Central memory CD8-positive, alpha-beta T cell (primary cell): ENCODE measurements around the gene HAO2.

ENCODE experiments used
- ATAC-seq: fragments of 150-1000 bp; cut with Tn5 transposase; replicated peaks from 2 replicates; pipeline ENCODE4 v1.10.0; 2022; ENCODE audit warnings: mild to moderate bottlenecking, moderate FRiP score, moderate number of reproducible peaks; ENCODE audit not compliant: poor library complexity, severe bottlenecking; ENCODE audit errors: extremely low read depth
- DNase-seq, 2 donors: peaks; one replicate each; pipeline ENCODE4 v3.0.0; 2021; ENCODE audit warnings: low spot score in 2 of 2
- H3K27ac Mint-ChIP-seq: one replicate; pipeline ENCODE4 v1.8.0; 2022; ENCODE audit warnings: low read depth, mild to moderate bottlenecking, moderate library complexity, mixed read lengths
- H3K27me3 Mint-ChIP-seq: one replicate; pipeline ENCODE4 v1.8.0; 2022; ENCODE audit warnings: mixed read lengths
- H3K36me3 Mint-ChIP-seq: one replicate; pipeline ENCODE4 v1.8.0; 2022; ENCODE audit warnings: mild to moderate bottlenecking, moderate library complexity, mixed read lengths; ENCODE audit not compliant: insufficient read depth
- H3K4me1 Mint-ChIP-seq: one replicate; pipeline ENCODE4 v1.8.0; 2022; ENCODE audit warnings: mixed read lengths
- H3K4me3 Mint-ChIP-seq: one replicate; pipeline ENCODE4 v1.8.0; 2022; ENCODE audit warnings: mild to moderate bottlenecking, moderate library complexity, mixed read lengths
- H3K9me3 Mint-ChIP-seq: one replicate; pipeline ENCODE4 v1.8.0; 2022; ENCODE audit warnings: mixed read lengths

The HAO2 gene

DNA sequence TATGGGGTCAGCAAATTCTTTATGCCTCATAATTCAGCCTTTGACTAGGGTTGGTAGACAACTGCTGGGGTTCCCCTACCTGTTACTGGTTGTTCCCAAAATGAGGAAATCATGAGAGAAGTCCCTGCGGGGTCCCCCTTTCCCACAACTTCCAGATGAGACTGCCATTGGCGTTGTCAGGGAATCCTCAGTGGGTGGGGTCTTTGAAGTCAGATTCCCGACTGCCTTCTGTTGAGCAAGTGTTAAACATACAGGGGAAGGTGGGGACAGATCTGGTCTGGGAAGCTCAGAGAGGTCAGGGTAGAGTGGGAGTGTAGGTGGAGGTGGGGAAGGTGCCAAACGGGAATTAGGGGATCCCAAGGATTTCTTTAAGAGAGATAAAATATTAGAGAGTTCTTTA lies 61.1 kb downstream of the HAO2 start:
- peaks cover 43% of the 10 kb centered on the region for H3K27me3 Mint-ChIP-seq
- no peaks in the 10 kb centered on the region for H3K36me3 Mint-ChIP-seq
- no peak overlapping the region for H3K27ac Mint-ChIP-seq
- no peak for ATAC-seq
- no peaks in the 10 kb centered on the region for H3K9me3 Mint-ChIP-seq
- H3K4me1 Mint-ChIP-seq: no peaks in the 10 kb centered on the region
- DNase-seq: no peak
- H3K4me3 Mint-ChIP-seq: no peak overlapping the region

DNA sequence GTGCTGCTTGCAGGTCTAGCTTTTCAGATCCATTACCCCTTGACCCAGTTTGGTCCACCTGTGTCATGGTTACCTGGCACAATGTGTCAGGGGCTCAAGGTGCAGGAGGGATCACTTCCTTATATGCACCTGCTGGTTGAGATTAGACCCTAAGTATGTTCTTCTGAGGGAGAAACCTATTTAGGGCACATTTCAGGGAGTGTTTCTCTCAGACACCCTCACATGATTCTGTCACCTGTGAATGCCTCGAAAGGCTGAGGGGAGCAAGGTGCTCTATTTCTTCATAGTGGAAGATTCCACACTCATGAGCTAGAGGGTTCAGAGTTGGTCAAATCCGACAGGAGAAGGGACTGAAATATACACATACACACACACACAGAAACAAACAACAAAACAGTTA lies 61.9 kb downstream of the HAO2 start:
- DNase-seq: no peak
- Mint-ChIP-seq H3K27me3 (peaks cover 43% of the 10 kb centered on the region), H3K4me3 (no peak overlapping the region), H3K27ac (no peak overlapping the region), H3K4me1 (no peaks in the 10 kb centered on the region), H3K9me3 (no peaks in the 10 kb centered on the region), H3K36me3 (no peaks in the 10 kb centered on the region)
- ATAC-seq: no peak

- ATAC-seq: no peak
- DNase-seq: no peak
- H3K36me3 Mint-ChIP-seq: no peaks in the 10 kb centered on the region
- no peak overlapping the region for H3K27ac Mint-ChIP-seq
- H3K27me3 Mint-ChIP-seq: peaks cover 43% of the 10 kb centered on the region
- H3K9me3 Mint-ChIP-seq: no peaks in the 10 kb centered on the region
- H3K4me1 Mint-ChIP-seq: no peaks in the 10 kb centered on the region
- no peak overlapping the region for H3K4me3 Mint-ChIP-seq
Observed at GRCh38 chr1:119431836-119432235, 63.3 kb downstream of the HAO2 start.

GRCh38 chr1:119435052-119435451 lies 66.5 kb downstream of the HAO2 start:
- no peak for DNase-seq
- Mint-ChIP-seq H3K9me3 (no peaks in the 10 kb centered on the region), H3K4me3 (no peak overlapping the region), H3K36me3 (no peaks in the 10 kb centered on the region), H3K4me1 (no peaks in the 10 kb centered on the region), H3K27ac (no peak overlapping the region), H3K27me3 (peaks cover 35% of the 10 kb centered on the region)
- ATAC-seq: no peak

DNA sequence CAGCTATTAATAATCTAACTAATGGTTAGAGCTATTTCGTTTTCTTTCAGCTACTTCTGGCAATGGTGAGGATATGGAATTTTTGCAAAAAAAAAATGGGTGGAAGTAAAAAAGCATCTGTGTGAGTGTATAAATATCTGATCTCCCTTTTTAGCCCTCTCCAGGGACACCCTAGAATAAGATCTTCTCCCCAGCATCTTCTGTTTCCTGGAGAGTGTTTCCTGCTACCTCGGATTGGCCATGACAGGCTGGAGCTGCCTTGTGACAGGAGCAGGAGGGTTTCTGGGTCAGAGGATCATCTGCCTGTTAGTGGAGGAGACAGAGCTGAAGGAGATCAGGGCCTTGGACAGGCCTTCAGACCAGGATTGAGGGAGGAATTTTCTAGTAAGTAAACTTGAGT lies 70.2 kb downstream of the HAO2 start:
- ATAC-seq: no peak
- Mint-ChIP-seq H3K4me3 (no peak overlapping the region), H3K4me1 (no peaks in the 10 kb centered on the region)

DNA sequence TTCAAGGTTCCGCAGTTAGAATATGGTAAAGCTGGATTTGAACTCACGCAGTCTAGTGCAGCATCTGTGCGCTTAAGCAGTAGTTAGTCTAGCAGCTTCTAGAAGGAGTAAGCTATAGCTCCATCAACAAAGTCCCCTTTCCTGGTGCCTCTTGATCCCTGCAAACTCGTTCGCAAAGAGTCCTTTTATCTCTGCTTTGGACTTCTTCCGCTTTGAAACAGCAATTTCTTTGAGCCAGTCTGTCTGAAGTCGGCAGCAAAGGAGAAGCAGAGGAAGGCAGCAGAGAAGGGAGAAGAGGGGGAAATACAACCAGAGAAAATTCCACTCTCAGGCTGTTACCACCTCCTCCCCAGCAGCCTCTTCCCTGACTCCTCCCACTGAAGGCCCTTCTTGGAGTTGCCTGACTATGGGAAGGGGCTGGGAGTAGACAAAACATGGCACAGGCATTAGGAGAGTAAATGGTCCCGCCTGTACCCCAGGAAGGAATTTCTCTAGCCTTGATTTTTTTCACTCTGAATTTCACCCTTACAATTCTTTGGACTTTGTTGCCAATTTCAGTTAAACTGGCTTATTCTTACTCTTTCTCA lies 72.2 kb downstream of the HAO2 start:
- no peaks in the 10 kb centered on the region for H3K9me3 Mint-ChIP-seq
- no peak overlapping the region for H3K27ac Mint-ChIP-seq
- ATAC-seq: no peak
- DNase-seq: no peak
- no peaks in the 10 kb centered on the region for H3K27me3 Mint-ChIP-seq
- H3K36me3 Mint-ChIP-seq: no peaks in the 10 kb centered on the region
- H3K4me1 Mint-ChIP-seq: no peaks in the 10 kb centered on the region
- H3K4me3 Mint-ChIP-seq: no peak overlapping the region

More for the DNA sequence above, 70.2 kb downstream of the HAO2 start:
- H3K9me3 Mint-ChIP-seq: no peaks in the 10 kb centered on the region
- DNase-seq: no peak
- H3K36me3 Mint-ChIP-seq: no peaks in the 10 kb centered on the region
- H3K27me3 Mint-ChIP-seq: peaks cover 2% of the 10 kb centered on the region
- H3K27ac Mint-ChIP-seq: no peak overlapping the region

- no peaks in the 10 kb centered on the region for H3K9me3 Mint-ChIP-seq
- H3K4me3 Mint-ChIP-seq: no peak overlapping the region
- ATAC-seq (no peak), DNase-seq (no peak)
- no peaks in the 10 kb centered on the region for H3K36me3 Mint-ChIP-seq
- H3K27ac Mint-ChIP-seq: no peak overlapping the region
- no peaks in the 10 kb centered on the region for H3K27me3 Mint-ChIP-seq
- no peaks in the 10 kb centered on the region for H3K4me1 Mint-ChIP-seq
Observed at GRCh38 chr1:119442756-119443155, 74.2 kb downstream of the HAO2 start.
